HEK293T (cell line): ENCODE results near the gene ST8SIA6.

ENCODE experiments used
- CTCF ChIA-PET: fragments of 350-600 bp; formaldehyde crosslinking; extraction: SDS; loops from one replicate; lab custom pipeline; 2021; ENCODE audit warnings: antibody characterized with exemption, inconsistent platforms; lab: Yijun Ruan, JAX
- POLR2A ChIA-PET: fragments of 350-600 bp; formaldehyde crosslinking; extraction: SDS; loops from one replicate; lab custom pipeline; 2020; ENCODE audit warnings: antibody characterized with exemption, inconsistent platforms; lab: Yijun Ruan, JAX
- DNase-seq: peaks from one replicate; pipeline ENCODE4 v3.0.0; 2012; ENCODE audit warnings: mixed read lengths; ENCODE audit errors: extremely low spot score
- ARNT ChIP-seq: fragments of 450-650 bp; IDR thresholded peaks from 2 replicates; pipeline ENCODE4 v1.6.1; 2017; ENCODE audit warnings: mild to moderate bottlenecking
- BHLHE40 ChIP-seq: fragments of 450-650 bp; IDR thresholded peaks from 2 replicates; pipeline ENCODE4 v1.6.1; 2016; ENCODE audit warnings: mild to moderate bottlenecking, moderate library complexity, borderline replicate concordance
- CTBP1 ChIP-seq: fragments of 450-650 bp; IDR thresholded peaks from 2 replicates; pipeline ENCODE4 v1.6.1; 2016; ENCODE audit warnings: borderline replicate concordance
- ELF4 ChIP-seq: fragments of 450-650 bp; IDR thresholded peaks from 2 replicates; pipeline ENCODE4 v1.6.1; 2017; ENCODE audit warnings: antibody characterized with exemption
- FOXA1 ChIP-seq: fragments of 450-650 bp; IDR thresholded peaks from 2 replicates; pipeline ENCODE4 v1.6.1; 2016; ENCODE audit warnings: mild to moderate bottlenecking
- FOXK2 ChIP-seq: fragments of 450-650 bp; IDR thresholded peaks from 2 replicates; pipeline ENCODE4 v1.6.1; 2016; ENCODE audit warnings: mild to moderate bottlenecking
- FOXM1 ChIP-seq: fragments of 450-650 bp; IDR thresholded peaks from 2 replicates; pipeline ENCODE4 v1.6.1; 2017; ENCODE audit warnings: mild to moderate bottlenecking, borderline replicate concordance
- HDGF ChIP-seq: fragments of 450-650 bp; IDR thresholded peaks from 2 replicates; pipeline ENCODE4 v1.6.1; 2017; ENCODE audit warnings: antibody characterized with exemption, borderline replicate concordance
- L3MBTL2 ChIP-seq: fragments of 450-650 bp; conservative IDR thresholded peaks from 2 replicates; pipeline ENCODE4 v1.6.1; 2016; ENCODE audit warnings: mild to moderate bottlenecking
- LEF1 ChIP-seq: fragments of 450-650 bp; IDR thresholded peaks from 2 replicates; pipeline ENCODE4 v1.6.1; 2017; ENCODE audit warnings: mild to moderate bottlenecking, borderline replicate concordance
- NFRKB ChIP-seq: fragments of 450-650 bp; IDR thresholded peaks from 2 replicates; pipeline ENCODE4 v1.6.1; 2016; ENCODE audit warnings: mild to moderate bottlenecking, moderate library complexity
- SP1 ChIP-seq: fragments of 450-650 bp; IDR thresholded peaks from 2 replicates; pipeline ENCODE4 v1.6.1; 2017
- SUZ12 ChIP-seq: fragments of 450-650 bp; IDR thresholded peaks from 2 replicates; pipeline ENCODE4 v1.6.1; 2016; ENCODE audit warnings: mild to moderate bottlenecking
- TARDBP ChIP-seq: fragments of 450-650 bp; IDR thresholded peaks from 2 replicates; pipeline ENCODE4 v1.6.1; 2016
- ZNF384 ChIP-seq: fragments of 450-650 bp; IDR thresholded peaks from 2 replicates; pipeline ENCODE4 v1.6.1; 2016
- TF ChIP-seq, protein P1 (sequence below): fragments of 450-650 bp; IDR thresholded peaks from 2 replicates; pipeline ENCODE4 v1.6.1; 2016

ST8SIA6 gene

DNA sequence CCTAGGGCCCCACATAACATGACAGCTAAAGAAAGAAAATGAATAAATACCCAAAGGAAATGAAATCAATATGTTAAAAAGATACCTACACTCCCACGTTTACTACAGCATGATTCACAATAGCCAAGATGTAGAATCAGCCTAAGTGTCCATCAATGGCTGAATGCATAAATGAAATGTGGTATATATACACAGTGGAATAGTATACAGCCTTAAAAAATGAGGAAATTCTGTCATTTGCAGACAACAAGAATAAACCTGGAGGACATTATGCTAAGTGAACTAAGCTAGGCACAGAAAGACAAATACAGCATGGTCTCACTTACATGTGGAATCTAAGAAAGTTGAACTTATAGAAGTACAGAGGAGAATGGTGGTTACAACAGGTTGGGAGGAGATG is 102.9 kb downstream of the ST8SIA6 start:
- DNase-seq: no peak

DNA sequence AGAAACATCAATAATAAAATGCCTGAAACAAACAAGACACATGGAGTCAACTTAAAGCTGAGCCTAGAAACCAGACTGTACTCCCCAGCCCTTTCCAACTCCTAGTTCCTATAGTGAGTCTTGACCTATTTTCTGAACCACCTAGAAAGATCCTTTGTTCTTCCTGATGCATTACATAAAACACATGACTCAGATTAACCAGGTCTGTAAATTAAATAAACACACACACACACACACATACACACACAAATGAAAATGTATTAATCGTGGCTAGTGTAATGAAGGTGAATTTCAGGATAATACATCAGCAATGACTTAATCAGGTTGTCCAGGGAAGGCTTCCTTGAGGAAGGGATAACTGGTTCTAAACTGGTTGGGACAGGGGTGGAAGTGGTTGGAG is 104.7 kb downstream of the ST8SIA6 start:
- TF ChIP-seq ARNT (no peak), BHLHE40 (no peak), LEF1 (no peak), SP1 (no peak), HDGF (no peak)
- ChIA-PET CTCF (no interaction called here), POLR2A (no interaction called here)
- no peak for DNase-seq

More for the DNA sequence above, 102.9 kb downstream of the ST8SIA6 start:
- ChIA-PET CTCF (no interaction called here), POLR2A (no interaction called here)
- TF ChIP-seq HDGF: no peak
- no peak for TF ChIP-seq ELF4
- TF ChIP-seq FOXM1: no peak
- no peak for TF ChIP-seq L3MBTL2
- no peak for TF ChIP-seq SUZ12
- no peak for TF ChIP-seq ARNT
- no peak for TF ChIP-seq CTBP1
- no peak for TF ChIP-seq FOXK2
- no peak for TF ChIP-seq NFRKB
- no peak for TF ChIP-seq ZNF384
- TF ChIP-seq SP1: no peak
- TF ChIP-seq BHLHE40: no peak
- TF ChIP-seq, protein P1, sequence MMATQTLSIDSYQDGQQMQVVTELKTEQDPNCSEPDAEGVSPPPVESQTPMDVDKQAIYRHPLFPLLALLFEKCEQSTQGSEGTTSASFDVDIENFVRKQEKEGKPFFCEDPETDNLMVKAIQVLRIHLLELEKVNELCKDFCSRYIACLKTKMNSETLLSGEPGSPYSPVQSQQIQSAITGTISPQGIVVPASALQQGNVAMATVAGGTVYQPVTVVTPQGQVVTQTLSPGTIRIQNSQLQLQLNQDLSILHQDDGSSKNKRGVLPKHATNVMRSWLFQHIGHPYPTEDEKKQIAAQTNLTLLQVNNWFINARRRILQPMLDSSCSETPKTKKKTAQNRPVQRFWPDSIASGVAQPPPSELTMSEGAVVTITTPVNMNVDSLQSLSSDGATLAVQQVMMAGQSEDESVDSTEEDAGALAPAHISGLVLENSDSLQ: no peak
- TF ChIP-seq FOXA1: no peak
- no peak for TF ChIP-seq LEF1
- no peak for TF ChIP-seq TARDBP

DNA sequence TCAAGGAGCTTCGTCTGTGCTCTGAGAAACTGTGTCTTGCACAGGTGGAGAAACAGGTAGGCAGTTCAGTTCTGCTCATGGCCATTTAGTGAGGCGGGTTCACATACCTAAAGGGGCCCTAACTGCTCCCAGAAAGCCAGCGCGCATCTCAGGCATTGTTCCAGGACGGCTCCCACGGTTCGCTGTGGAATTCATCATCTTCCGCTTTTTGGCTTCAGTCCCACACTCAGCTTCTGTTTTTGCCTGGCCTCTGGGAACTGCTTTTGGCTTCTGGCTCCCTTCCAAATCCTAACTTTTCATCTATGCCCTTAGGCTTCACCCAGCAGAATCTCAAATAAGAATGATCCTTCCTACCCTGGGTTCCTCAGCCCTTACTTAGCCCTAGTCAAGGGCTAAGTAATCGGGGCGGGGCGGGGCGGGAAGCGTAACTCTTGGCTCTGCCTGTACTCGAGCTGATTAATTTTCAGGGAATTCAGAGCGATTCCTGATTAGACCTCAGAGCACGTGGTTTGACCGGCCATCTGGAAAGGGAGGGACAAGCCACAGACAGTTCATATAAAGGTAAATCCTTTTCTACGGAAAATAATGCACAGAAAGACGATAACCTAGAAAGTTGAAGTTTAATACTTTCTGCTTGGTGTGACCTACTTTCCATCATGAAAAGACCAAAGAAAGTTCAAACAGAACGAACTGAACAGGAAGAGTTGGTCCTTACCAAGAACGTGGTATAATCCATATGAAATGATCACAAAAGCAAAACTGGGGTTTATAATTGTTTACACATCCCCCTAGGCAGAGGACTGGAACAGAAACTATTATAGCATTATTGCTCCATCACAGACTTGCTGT is 105.7 kb downstream of the ST8SIA6 start:
- ChIA-PET POLR2A (no interaction called here), CTCF (no interaction called here)
- TF ChIP-seq ZNF384 (no peak), LEF1 (no peak), L3MBTL2 (no peak), BHLHE40 (no peak), NFRKB (no peak)
- DNase-seq: peak; percentile 52

DNA sequence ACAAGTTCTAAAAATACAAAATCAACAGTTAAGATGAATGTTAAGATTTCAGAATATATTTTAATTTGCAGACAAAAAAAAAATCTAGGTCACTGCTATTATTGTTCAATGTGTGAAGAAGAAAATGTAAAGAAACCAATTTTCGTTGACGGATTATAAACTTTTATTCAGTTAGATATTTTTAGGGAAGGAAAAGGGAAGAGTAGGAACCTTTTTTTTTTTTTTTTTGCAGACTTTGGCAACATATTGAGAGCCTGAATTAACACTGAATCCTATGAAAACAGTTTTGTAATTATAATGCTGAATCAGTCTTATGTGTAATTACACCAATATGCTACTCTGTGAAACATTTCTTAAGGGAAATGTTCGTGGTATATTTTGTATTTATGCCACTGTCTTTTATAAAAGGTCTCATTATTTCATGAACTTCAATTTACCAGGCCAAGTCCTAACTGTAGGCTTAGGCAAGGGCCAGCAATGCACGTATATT is 106.3 kb downstream of the ST8SIA6 start:
- ChIA-PET CTCF (interaction anchor here (0.7 kb wide), 1 partner anchor 27 kb away, joined by 3 read pairs; no protein-coding TSS in a partner anchor), POLR2A (no interaction called here)
- TF ChIP-seq L3MBTL2: no peak
- no peak for TF ChIP-seq SUZ12
- no peak for TF ChIP-seq BHLHE40
- no peak for TF ChIP-seq ARNT
- no peak for TF ChIP-seq HDGF
- no peak for TF ChIP-seq SP1
- TF ChIP-seq, protein P1: no peak
- TF ChIP-seq LEF1: no peak
- TF ChIP-seq ELF4: no peak
- no peak for TF ChIP-seq CTBP1
- no peak for TF ChIP-seq NFRKB
- no peak for TF ChIP-seq FOXM1
- TF ChIP-seq FOXK2: no peak
- TF ChIP-seq ZNF384: no peak
- no peak for TF ChIP-seq TARDBP
- no peak for TF ChIP-seq FOXA1
- DNase-seq: no peak

DNA sequence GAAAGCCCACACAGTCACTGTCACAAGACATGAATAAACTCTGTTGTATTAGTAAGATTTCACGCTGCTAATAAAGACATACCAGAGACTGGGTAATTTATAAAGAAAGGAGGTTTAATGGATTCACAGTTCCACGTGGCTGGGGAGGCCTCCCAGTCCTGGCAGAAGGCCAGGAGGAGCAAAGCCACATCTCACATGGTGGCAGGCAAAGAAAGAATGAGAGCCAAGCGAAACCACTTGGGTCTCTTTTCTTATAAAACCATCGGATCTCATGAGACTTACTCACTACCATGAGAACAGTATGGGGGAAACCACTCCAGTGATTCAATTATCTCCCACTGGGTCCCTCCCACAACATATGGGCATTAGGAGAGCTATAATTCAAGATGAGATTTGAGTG is 110.2 kb downstream of the ST8SIA6 start:
- ChIA-PET CTCF (no interaction called here), POLR2A (no interaction called here)
- DNase-seq: no peak
- TF ChIP-seq HDGF (no peak), ARNT (no peak), FOXK2 (no peak), CTBP1 (no peak), SP1 (no peak)

DNA sequence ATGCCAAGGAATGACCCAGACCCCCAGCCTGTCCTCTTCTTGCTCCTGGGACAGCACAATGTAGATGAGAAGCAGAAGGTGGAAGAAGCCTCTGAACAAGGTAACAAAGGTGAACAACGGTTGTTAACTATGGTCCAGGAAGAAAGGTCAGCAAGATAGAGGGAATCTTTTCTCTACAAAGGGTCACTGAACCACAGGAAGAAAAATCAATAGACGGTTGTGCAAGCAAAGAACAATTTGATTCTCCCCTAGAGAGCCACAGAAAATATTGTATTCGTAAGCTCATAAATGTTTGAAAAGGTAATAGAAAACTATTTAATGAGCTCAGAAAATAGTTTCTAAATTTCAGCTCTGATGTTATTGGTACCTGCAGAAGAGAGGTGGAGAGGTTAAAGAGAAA is 111.3 kb downstream of the ST8SIA6 start:
- TF ChIP-seq, protein P1: no peak
- TF ChIP-seq LEF1: no peak
- no peak for TF ChIP-seq FOXM1
- no peak for TF ChIP-seq SP1
- TF ChIP-seq NFRKB: no peak
- no peak for TF ChIP-seq L3MBTL2
- ChIA-PET CTCF (no interaction called here), POLR2A (interaction anchor here (0.7 kb wide), 1 partner anchor 66 kb away, joined by 3 read pairs; no protein-coding TSS in a partner anchor)
- DNase-seq: no peak
